ENCODE data around the gene CRYBB2. TPM values are rescaled to one million over a fixed set of nuclear protein-coding genes. Genes with fewer than 3 reads are reported as not detected.
"Not testable (repeated sequence)": the region's sequence is repeated elsewhere in the genome, so short reads cannot be mapped to it uniquely, and the experiment has no call there.

Gene CRYBB2
- total and polyA plus RNA-seq, 2 experiments from 2014 or later = not detected

- TF ChIP-seq CTCF (IDR thresholded peaks at IDR 0.05; ENCODE audit: low read depth, low read length) = no peak
Observed at GRCh38 chr22:25176175-25176574, 43.3 kb upstream of the CRYBB2 start.

GRCh38 chr22:25176799-25177198 is 42.6 kb upstream of the CRYBB2 start:
- Histone ChIP-seq H3K27ac (no peak overlapping the region), H3K36me3 (peaks cover 30% of the 10 kb centered on the region), H3K27me3 (no peaks in the 10 kb centered on the region), H3K9me3 (ENCODE audit: low read depth) (no peaks in the 10 kb centered on the region), H3K4me3 (no peak overlapping the region), H3K4me1 (ENCODE audit: low read depth) (no peaks in the 10 kb centered on the region)
- DNase-seq (ENCODE audit: low read depth in 1 of 2, low spot score in 1 of 2) = no peak
- TF ChIP-seq CTCF (IDR thresholded peaks at IDR 0.05; ENCODE audit: low read depth, low read length) = no peak

More at GRCh38 chr22:25176175-25176574, 43.3 kb upstream of the CRYBB2 start:
- Histone ChIP-seq H3K4me1 (ENCODE audit: low read depth) (no peaks in the 10 kb centered on the region), H3K27me3 (no peaks in the 10 kb centered on the region), H3K9me3 (ENCODE audit: low read depth) (no peaks in the 10 kb centered on the region), H3K36me3 (peaks cover 31% of the 10 kb centered on the region), H3K4me3 (no peak overlapping the region), H3K27ac (no peak overlapping the region)
- no peak for DNase-seq (ENCODE audit: low read depth in 1 of 2, low spot score in 1 of 2)

- Histone ChIP-seq H3K4me1 (ENCODE audit: low read depth) (no peaks in the 10 kb centered on the region), H3K9me3 (ENCODE audit: low read depth) (no peaks in the 10 kb centered on the region), H3K27me3 (no peaks in the 10 kb centered on the region), H3K36me3 (peaks cover 29% of the 10 kb centered on the region), H3K4me3 (no peak overlapping the region), H3K27ac (no peak overlapping the region)
- no peak for TF ChIP-seq CTCF (IDR thresholded peaks at IDR 0.05; ENCODE audit: low read depth, low read length)
- no peak for DNase-seq (ENCODE audit: low read depth in 1 of 2, low spot score in 1 of 2)
Observed at GRCh38 chr22:25177226-25177625, 42.2 kb upstream of the CRYBB2 start.

- Histone ChIP-seq H3K36me3 (peaks cover 29% of the 10 kb centered on the region), H3K27ac (no peak overlapping the region), H3K27me3 (no peaks in the 10 kb centered on the region), H3K4me3 (no peak overlapping the region), H3K9me3 (ENCODE audit: low read depth) (no peaks in the 10 kb centered on the region), H3K4me1 (ENCODE audit: low read depth) (no peaks in the 10 kb centered on the region)
- DNase-seq (ENCODE audit: low read depth in 1 of 2, low spot score in 1 of 2) = no peak
- no peak for TF ChIP-seq CTCF (IDR thresholded peaks at IDR 0.05; ENCODE audit: low read depth, low read length)
Observed at GRCh38 chr22:25177895-25178294, 41.5 kb upstream of the CRYBB2 start.

- H3K27me3 ChIP-seq; DNase-seq (ENCODE audit: low read depth in 1 of 2, low spot score in 1 of 2); H3K9me3 ChIP-seq (ENCODE audit: low read depth); H3K4me3 ChIP-seq; H3K4me1 ChIP-seq (ENCODE audit: low read depth); H3K27ac ChIP-seq: not testable (repeated sequence)
- H3K36me3 ChIP-seq = peaks cover 29% of the 10 kb centered on the region
Observed at GRCh38 chr22:25178348-25178747, 41.1 kb upstream of the CRYBB2 start.

GRCh38 chr22:25178869-25179631 is 40.4 kb upstream of the CRYBB2 start:
- H3K4me3 ChIP-seq; H3K27ac ChIP-seq; H3K9me3 ChIP-seq (ENCODE audit: low read depth); H3K27me3 ChIP-seq; H3K4me1 ChIP-seq (ENCODE audit: low read depth); DNase-seq (ENCODE audit: low read depth in 1 of 2, low spot score in 1 of 2): not testable (repeated sequence)
- H3K36me3 ChIP-seq = peaks cover 28% of the 10 kb centered on the region
